ENCODE data around the gene CEP85. TPM values are rescaled to one million over a fixed set of nuclear protein-coding genes. Genes with fewer than 3 reads are reported as not detected.

Gene CEP85
- total and polyA plus RNA-seq, 9 of the 15 experiments (the other 6 are each of a cell fraction or from before 2014, with no cell fraction given): 42.1 to 140 (median 92.6) TPM

DNA sequence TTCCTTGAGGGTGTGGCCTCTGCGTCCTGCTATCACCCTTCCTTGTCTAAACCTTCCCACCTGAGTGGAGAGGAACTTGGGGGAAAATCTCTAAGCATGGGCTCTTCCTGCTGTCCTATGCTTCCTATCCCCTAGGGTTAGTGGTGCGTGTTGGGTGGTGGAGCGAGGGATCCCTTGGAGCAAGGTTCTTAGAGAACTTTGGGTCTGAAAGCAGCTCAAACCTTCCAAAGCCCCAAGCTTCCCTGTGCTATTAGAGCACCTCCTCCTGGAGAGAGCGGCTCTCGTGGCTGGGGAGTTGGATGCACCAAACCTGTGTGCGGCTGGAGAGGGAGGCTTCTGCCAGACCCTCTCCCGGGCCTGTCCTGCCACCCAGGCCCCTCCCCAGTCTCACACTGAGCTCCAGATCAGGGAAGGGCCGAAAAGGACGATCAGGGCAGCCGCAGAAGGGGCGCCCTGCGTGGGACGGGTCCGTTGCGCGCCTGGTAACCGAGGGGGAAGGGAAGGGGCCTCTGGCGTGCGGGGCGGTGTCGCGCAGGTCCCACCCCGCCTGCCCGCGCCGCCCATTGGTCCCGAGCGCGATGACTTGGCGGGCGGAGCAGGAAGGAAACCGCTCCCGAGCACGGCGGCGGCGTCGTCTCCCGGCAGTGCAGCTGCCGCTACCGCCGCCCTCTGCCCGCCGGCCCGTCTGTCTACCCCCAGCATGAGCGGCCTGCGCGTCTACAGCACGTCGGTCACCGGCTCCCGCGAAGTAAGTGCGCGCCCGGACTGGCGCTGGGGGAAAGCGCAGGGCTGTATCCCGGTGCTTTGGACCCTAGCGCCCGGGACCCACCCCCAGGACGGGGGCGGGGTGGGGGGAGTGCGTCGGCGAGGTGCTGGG, 45.7 kb downstream of the CEP85 start, which contains the start of gene SH3BGRL3 (continued):
- TF ChIP-seq, protein P1, sequence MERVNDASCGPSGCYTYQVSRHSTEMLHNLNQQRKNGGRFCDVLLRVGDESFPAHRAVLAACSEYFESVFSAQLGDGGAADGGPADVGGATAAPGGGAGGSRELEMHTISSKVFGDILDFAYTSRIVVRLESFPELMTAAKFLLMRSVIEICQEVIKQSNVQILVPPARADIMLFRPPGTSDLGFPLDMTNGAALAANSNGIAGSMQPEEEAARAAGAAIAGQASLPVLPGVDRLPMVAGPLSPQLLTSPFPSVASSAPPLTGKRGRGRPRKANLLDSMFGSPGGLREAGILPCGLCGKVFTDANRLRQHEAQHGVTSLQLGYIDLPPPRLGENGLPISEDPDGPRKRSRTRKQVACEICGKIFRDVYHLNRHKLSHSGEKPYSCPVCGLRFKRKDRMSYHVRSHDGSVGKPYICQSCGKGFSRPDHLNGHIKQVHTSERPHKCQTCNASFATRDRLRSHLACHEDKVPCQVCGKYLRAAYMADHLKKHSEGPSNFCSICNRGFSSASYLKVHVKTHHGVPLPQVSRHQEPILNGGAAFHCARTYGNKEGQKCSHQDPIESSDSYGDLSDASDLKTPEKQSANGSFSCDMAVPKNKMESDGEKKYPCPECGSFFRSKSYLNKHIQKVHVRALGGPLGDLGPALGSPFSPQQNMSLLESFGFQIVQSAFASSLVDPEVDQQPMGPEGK (CRISPR knock-in tag; IDR thresholded peaks at IDR 0.05; ENCODE audit: borderline replicate concordance): 0 out of 2 replicates have a peak, but pooled peaks have one; percentile 75
- TF ChIP-seq, protein P2, sequence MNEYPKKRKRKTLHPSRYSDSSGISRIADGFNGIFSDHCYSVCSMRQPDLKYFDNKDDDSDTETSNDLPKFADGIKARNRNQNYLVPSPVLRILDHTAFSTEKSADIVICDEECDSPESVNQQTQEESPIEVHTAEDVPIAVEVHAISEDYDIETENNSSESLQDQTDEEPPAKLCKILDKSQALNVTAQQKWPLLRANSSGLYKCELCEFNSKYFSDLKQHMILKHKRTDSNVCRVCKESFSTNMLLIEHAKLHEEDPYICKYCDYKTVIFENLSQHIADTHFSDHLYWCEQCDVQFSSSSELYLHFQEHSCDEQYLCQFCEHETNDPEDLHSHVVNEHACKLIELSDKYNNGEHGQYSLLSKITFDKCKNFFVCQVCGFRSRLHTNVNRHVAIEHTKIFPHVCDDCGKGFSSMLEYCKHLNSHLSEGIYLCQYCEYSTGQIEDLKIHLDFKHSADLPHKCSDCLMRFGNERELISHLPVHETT (CRISPR knock-in tag; conservative IDR thresholded peaks at IDR 0.05 in 1 of 2, IDR thresholded peaks at IDR 0.05 in 1 of 2): peak in 1 of 2 experiments; percentile 85; a peak in 2 of 4 replicates
- TF ChIP-seq BHLHE40 (IDR thresholded peaks at IDR 0.05; ENCODE audit: low read length) (peak; percentile 65), SMAD2 (IDR thresholded peaks at IDR 0.05; ENCODE audit: low read depth, low read length) (no peak), RBM25 (IDR thresholded peaks at IDR 0.05; ENCODE audit: low read depth, low read length, severe bottlenecking) (peak; percentile 71), PPARD (CRISPR knock-in tag; IDR thresholded peaks at IDR 0.05) (no peak), POLR2H (tag; IDR thresholded peaks at IDR 0.05; ENCODE audit: low read depth) (peak; percentile 80), DDX20 (tag; IDR thresholded peaks at IDR 0.05; ENCODE audit: low read depth) (no peak), SPI1 (IDR thresholded peaks at IDR 0.05; ENCODE audit: borderline replicate concordance, low read depth, low read length) (0 out of 2 replicates have a peak, but pooled peaks have one; percentile 2), MED1 (CRISPR knock-in tag; IDR thresholded peaks at IDR 0.05; ENCODE audit: borderline replicate concordance) (no peak), NFE2 (IDR thresholded peaks at IDR 0.05; ENCODE audit: low read depth) (peak; percentile 68)
- TF ChIP-seq, protein P3, sequence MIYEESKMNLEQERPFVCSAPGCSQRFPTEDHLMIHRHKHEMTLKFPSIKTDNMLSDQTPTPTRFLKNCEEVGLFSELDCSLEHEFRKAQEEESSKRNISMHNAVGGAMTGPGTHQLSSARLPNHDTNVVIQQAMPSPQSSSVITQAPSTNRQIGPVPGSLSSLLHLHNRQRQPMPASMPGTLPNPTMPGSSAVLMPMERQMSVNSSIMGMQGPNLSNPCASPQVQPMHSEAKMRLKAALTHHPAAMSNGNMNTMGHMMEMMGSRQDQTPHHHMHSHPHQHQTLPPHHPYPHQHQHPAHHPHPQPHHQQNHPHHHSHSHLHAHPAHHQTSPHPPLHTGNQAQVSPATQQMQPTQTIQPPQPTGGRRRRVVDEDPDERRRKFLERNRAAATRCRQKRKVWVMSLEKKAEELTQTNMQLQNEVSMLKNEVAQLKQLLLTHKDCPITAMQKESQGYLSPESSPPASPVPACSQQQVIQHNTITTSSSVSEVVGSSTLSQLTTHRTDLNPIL (CRISPR knock-in tag; IDR thresholded peaks at IDR 0.05): 0 out of 2 replicates have a peak, but pooled peaks have one; percentile 12
- TF ChIP-seq, protein P4, sequence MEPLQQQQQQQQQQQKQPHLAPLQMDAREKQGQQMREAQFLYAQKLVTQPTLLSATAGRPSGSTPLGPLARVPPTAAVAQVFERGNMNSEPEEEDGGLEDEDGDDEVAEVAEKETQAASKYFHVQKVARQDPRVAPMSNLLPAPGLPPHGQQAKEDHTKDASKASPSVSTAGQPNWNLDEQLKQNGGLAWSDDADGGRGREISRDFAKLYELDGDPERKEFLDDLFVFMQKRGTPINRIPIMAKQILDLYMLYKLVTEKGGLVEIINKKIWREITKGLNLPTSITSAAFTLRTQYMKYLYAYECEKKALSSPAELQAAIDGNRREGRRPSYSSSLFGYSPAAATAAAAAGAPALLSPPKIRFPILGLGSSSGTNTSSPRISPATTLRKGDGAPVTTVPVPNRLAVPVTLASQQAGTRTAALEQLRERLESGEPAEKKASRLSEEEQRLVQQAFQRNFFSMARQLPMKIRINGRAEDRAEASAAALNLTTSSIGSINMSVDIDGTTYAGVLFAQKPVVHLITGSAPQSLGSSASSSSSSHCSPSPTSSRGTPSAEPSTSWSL (CRISPR knock-in tag; IDR thresholded peaks at IDR 0.05; ENCODE audit: borderline replicate concordance): no peak
- TF ChIP-seq, protein P5, sequence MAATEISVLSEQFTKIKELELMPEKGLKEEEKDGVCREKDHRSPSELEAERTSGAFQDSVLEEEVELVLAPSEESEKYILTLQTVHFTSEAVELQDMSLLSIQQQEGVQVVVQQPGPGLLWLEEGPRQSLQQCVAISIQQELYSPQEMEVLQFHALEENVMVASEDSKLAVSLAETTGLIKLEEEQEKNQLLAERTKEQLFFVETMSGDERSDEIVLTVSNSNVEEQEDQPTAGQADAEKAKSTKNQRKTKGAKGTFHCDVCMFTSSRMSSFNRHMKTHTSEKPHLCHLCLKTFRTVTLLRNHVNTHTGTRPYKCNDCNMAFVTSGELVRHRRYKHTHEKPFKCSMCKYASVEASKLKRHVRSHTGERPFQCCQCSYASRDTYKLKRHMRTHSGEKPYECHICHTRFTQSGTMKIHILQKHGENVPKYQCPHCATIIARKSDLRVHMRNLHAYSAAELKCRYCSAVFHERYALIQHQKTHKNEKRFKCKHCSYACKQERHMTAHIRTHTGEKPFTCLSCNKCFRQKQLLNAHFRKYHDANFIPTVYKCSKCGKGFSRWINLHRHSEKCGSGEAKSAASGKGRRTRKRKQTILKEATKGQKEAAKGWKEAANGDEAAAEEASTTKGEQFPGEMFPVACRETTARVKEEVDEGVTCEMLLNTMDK (IDR thresholded peaks at IDR 0.05; ENCODE audit: borderline replicate concordance, insufficient read depth, low read depth, low read length, poor library complexity, severe bottlenecking): no peak
- TF ChIP-seq, protein P6, sequence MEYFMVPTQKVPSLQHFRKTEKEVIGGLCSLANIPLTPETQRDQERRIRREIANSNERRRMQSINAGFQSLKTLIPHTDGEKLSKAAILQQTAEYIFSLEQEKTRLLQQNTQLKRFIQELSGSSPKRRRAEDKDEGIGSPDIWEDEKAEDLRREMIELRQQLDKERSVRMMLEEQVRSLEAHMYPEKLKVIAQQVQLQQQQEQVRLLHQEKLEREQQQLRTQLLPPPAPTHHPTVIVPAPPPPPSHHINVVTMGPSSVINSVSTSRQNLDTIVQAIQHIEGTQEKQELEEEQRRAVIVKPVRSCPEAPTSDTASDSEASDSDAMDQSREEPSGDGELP (CRISPR knock-in tag; IDR thresholded peaks at IDR 0.05; ENCODE audit: borderline replicate concordance): peak; percentile 77

Data from K562 (cell line).